NCI-H1930 (cell line): ENCODE measurements around the gene POU2F1.

Experiments
- DNase-seq, 2 experiments: peaks; one replicate each; lab custom pipeline; 2025; lab: John Stamatoyannopoulos, UW

The POU2F1 gene

DNA sequence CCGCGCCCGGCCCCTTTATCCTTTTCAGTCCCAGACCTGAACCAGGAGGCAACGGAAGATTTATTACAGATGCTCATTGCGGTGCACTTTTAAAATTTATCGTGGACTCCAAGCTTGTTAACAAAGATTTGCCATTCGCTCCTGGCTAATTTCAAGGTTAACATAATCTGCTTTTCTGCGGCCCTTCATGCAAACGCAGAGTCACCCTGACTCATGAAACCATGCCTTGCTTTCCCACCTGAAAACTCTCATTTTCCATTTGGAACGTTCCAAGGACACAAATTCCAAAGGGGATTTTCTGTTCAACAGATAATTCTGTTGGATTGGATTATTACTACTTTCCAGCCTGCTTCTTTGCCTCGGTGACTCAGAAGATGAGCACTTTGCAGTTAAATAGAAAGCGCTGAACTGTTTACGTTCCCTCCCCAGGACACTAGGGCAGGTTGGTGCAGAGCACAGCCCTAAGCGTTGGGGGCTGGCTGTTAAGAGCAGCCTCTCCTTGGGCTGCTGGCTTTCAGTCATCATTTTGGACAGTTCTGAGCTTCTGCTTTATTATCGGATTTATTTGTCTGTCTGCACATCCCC lies 246.5 kb downstream of the POU2F1 start:
- no peak for DNase-seq

DNA sequence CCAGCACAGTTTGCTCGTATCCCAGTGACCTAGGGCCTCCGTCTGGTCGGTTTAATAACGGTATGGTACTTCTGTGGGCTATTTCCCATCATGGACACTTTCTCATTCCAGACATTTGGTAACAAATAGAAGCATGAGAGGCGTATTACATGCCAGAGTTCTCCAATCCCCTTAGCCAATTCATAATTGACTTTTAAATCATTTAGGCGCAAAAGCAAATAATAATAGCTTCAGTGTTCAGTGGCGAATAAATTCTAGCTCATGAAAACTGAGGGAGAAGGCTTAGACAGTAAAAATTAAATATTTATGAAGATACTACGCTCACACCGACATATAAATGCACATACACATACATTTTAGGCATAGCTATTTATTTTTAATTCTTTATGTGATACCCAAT lies 247.1 kb downstream of the POU2F1 start:
- DNase-seq, result no peak

DNA sequence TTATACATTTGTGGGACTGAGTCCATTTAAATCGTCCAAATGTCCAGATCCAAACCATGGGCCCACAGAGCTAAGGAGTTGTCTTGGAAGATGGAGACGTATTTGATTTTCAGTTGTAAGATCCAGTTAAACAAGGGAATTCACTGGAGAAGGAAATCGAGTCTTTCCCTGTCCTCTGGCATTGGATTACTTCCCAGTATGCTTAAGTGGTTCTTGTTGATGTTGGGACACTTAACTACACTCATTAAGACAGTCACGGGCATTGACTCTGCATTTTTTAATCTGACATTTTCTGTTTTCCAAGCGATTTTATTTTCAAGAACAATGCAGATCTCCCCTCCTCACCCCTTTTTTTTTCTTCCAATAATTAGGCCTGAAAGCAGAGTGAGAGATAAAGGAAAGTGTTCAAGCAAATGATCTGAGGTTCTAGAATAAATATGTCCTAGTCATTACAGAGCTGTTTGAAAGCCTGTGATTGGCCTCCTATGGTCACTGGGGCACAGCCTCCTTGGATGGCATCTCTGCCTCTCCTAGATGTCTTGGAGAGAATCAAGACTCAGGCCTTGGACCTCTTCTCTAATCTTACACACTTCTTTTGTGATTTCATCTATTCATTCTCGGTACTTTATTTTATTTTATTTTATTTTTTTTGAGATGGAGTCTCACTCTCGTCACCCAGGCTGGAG lies 248.7 kb downstream of the POU2F1 start:
- DNase-seq, result no peak

DNA sequence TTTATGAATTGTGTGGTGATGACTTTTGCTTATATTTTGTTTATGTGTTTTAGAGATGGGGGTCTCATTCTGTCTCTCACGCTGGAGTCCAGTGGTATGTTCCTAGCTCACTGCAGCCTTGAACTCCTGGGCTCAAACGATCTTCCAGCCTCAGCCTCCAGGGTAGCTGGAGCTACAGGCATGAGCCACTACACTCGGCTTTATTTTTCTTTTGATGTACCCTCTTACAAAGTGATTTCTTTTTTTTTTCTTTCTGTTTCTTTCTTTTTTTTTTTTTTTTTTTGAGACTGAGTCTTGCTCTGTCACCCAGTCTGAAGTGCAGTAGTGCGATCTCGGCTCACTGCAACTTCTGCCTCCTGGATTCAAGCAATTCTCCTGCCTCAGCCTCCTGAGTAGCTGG lies 250.9 kb downstream of the POU2F1 start:
- DNase-seq, result no peak

DNA sequence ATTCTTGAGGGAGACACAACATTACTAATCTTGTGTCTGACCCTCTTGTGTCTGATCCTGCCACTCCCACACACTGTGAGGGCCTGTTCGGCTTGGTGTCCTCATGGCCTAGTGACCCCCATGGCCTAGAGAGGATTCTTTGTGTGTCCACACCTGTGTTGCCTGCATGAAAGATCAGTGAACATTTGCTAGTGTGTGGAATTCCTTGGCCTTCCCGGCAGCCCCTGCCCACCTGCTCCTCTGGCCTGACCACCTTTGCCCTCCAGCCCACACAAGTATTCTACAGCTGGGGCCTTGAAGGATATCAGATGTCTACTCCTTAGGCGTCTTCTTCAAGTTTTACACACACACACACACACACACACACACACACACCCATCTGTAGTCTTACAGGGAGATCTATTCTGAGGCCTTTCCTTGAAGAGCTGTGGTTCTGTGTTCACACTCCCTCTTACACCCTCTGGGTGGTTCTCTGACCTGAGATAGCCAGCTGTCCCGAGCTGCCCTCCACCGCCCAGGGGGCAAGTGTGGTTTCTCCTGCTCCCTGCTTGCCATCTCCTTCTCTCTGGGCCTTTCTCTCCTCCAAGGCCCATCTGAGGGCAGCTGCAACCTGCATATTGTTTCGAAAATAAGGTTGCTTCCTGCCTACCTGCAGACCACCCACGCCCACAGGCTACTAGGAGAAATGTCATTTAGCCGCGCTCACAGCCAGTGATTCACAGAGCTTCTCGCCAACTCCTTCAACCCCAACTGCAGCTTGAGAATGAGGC lies 252.3 kb downstream of the POU2F1 start:
- DNase-seq, result no peak

DNA sequence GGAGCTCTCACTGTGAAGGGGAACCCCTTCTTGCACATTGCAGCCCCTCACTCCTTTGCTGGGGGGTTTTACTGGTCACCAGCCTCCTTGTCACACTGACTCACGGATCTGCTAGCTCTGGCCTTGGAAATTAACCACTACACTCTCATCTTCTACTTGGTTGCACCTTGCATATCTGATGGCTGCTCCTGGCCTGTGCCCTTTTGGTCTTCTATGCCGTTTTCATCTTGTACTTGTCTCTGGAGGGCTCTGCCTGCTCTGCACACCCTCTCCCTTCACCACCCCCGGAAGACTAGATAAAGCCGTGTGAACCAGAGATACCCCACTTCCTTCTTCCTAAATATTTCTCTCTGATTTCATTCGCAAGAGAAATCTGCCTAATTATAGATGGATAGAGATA lies 253.1 kb downstream of the POU2F1 start:
- no peak for DNase-seq

DNA sequence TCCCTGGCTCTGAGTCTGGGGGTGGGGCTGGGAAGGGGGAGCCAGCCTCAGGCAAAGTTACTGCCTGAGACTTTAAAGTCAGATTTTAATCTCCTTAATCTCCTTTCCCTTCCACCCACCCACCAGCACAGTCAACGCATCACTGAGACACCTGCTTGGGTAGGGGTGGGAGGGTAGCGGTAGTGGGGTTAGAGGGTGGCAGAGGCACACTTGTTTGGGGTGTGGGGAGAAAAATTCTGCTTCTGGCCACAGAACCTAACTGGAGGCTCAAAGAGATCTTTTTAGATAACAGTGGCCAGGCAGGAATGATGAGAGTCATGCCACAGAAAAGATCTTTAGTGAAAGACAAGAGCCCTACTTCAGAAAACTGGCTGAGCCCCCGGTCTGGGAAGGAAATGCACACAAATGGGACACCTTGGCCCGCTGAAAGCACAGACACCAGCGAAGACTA lies 253.5 kb downstream of the POU2F1 start:
- DNase-seq, result no peak

DNA sequence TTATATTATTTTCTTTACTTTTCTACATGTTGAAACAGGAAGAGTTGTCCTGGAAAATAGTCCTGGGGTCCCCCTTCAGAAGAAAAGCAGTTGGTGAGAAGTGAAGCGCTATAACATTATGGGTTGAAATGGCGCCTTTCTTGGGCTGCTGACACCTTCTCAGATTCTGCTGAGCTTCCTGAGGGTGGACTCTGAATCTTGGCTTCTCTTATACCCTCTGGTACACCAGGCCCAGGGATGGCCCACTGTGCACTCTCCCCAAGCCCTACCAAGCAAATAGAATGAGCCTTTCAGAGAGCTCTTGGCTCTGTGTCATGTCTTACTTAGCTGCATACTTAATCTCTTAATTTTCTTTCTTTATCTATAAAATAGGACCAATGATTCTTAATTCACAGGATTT lies 255.4 kb downstream of the POU2F1 start:
- DNase-seq, result no peak
